NCI-H774 (cell line): ENCODE results near the gene SLC19A3.
"Not testable (repeated sequence)": the region's sequence is repeated elsewhere in the genome, so short reads cannot be mapped to it uniquely, and the experiment has no call there.

Source experiments
- DNase-seq: peaks from one replicate; lab custom pipeline; 2025; lab: John Stamatoyannopoulos, UW

The SLC19A3 gene

DNA sequence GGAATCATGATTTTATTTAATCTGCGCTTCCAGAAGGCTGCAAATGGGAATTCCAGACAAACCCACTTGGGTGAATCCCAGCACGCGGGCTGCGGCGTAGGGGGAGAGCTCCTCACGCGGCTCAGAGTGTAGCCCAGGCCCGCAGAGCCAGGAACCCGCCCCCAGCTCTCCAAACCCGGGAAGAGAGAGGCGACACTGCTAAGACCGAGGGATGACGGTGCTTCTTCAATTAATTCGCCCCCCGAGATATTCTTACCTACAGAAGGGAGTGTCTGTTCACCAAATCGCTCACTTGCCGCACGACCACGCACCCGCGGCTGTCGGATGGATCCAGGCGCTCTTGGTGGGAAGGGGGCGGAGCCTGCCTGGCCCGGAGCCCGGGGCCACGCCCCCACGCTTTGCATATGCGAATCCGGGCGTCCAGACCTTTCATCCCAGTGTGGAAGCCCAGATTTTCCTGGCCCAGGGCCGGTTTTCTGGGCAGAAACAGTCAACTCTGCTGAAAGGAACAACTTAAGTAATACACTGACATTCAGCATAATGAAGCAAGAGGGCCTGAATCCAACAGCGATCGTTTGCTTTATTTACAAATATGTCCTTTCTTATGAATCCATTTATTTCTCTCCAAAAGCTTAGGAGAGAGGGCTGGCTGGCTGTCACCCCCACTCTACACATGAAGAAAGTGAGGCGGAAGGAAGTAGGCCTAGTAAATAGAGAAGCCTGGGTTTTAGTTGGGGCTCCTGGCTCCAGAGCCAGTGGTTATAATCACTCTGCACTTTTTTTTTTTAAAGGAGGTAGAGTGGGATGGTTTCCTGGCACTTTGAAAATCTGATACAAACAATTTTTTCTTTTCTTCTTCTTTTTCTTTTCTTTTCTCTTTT is at the start of gene SLC19A3:
Gene SLC19A3 (minus strand): TSS at position 342 of the 881 bp plus-strand sequence. CDS start 15,710 bp downstream, outside the sequence.
- DNase-seq, result peak; percentile 26

DNA sequence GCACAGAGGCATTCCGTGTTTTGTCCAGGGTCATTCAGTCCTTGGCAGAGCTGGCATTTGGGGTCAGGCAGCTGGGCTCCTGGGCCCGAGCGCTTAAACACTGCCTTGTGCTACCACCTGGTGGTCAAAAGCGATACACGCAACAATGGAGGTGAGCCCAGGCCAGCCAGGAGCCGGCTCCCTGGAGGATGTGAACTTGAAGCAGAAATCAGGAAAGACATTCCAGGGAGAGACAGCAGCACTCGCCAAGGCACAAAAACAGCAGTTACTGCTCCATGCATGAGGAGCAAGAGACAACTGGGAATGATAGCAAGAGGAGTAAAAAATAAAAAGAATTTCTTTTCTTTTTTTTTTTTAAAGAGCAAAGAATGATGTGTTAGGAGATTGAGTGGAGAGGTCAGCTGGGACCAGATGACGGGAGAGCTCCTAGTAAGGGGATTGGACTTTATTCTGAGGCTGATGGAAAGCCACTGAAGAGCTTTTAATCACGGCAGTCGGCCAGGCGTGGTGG is 48.6 kb upstream of the SLC19A3 start:
- peak; percentile 63 for DNase-seq

DNA sequence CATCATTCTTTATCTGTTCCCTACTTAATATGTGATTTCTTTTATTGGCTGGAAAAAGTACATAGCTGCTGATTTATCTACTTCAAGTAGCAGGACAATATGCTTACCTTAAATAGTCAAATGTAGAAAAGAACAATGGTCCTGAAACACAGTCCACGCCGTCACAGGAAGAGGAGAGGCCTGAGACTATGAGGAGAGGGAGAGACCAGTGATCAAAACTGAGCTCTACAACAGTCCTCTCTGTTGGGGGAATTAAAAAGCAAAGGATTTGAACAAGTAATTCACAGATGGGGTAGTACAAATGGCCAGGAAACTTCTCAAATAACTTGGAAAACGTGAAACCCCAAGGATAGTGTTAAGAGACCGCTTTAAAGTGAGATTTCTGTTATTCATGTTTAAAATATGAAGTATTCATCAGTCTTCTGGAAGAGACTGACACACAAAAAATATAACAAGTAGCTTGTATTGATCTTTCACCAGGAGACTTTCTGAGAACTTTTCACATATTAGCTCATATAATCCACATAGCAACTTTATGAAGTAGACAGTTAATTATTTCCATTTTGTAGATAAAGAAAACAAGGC is 48.1 kb upstream of the SLC19A3 start:
- DNase-seq, result no peak

DNA sequence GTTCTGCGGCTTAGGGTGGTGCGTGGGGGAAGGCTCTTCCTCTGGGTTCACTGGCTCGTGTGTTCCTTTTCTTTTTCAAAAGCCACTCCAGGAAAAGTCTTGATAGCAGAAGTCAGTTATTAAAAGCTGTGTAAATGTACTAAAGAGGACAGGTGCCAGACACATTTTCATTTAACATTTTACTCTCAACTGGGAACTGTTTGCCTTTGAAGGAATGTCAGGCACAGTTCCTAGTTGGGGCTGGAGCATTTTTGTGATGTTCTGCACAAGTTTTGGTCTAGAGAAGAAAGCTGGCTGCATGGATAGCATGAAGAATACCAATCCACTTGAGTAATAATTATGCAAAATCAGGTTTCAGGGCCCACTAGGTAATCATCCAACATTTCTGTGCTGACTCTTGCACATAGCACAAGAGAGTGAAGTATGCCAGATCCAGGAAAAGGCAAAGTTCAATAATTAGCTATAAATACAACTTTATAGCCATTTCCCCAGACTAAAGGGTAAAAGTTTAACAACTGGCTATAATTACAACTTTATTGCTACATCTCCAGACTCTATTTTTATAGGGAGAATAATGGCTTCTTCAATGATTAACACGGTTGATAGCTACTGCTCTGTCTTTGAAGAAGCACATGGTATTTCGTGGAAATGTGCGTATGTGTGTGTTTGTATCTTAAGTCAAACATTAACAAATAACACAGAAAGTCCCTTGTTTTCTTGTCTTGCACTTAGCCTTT is 44.1 kb upstream of the SLC19A3 start:
- no peak for DNase-seq

DNA sequence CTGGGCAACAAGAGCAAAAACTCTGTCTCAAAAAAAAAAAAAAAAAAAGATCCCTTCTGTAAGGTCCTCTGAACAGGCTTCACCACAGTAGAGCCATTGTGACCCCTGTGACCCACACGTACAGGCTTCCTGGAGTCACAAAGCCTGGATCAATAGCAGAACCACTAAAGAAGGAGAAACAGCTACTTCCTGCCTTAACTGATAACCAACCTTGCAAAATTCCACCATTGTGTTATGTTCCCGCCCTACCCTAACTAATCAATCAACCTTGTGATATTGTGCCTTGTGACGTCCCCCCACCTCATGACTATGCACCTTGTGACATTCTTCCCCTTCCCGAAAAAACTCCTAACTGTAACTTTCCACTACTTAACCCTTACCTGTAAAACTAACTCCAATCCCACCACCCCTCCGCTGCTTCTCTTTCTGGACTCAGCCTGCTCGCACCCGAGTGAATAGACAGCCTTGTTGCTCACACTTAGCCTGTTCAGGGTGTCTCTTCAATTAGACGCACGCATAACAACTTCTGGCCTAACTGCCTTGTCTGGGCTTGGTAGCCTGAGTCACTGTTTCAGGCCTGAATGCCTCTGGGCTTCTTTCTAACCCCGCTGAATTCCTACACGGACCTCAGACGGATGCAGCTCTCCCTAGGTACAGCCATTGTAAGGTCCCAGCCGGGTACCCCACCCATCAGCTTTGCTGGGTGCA is 41.7 kb upstream of the SLC19A3 start:
- DNase-seq, result no peak

DNA sequence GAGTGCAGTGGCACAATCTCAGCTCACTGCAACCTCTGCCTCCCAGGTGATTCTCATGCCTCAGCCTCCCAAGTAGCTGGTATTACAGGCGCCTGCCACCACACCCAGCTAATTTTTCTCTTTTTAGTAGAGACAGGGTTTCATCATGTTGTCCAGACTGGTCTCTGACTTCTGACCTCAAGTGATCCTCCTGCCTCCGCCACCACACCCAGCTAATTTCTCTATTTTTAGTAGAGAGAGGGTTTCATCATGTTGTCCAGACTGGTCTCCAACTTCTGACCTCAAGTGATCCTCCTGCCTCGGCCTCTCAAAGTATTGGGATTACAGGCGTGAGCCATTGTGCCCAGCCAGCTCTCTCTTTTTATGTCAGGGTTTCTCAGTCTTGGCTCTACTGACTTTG is 38.4 kb upstream of the SLC19A3 start:
- DNase-seq, result not testable (repeated sequence)

DNA sequence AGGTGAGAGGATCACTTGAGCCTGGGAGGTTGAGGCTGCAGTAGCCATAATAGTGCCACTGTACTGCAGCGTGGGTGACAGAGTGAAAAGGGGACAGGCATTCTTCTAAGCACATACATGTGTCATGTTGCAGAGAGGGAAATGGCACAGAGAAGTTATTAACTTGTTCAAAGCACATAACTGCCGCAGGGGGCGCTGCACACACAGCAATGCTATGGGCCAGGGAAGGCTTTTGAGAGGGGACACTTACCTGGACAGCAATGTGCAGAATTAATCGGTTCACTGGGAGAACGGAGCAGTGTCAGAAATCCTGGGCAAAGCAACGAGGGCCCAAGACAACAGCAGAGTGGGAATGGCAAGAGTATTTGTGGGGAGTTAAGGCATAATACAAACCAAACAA is 30.3 kb upstream of the SLC19A3 start:
- no peak for DNase-seq

DNA sequence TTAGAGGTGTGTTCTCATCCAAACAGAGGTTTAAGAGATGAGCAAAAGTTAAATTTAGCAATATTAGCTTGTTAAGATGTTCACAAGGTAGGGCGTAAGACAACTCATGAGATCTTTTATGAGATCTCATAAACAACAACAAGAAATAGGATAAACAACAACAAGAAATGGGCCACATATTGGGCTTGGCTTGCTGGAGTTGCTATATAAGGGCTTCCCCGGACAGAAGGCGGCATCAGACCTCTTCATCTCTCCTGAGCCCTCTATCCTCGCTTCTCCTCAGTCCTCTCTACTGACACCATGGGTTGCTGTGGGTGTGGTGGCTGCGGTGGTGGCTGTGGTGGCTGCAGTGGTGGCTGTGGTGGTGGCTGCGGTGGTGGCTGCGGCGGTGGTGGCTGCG is 27.8 kb upstream of the SLC19A3 start, which contains the start of gene SCYGR8:
Gene SCYGR8 (plus strand): TSS at position 301 of the 400 bp plus-strand sequence. CDS start 0 bp downstream, at position 301.
- no peak for DNase-seq

DNA sequence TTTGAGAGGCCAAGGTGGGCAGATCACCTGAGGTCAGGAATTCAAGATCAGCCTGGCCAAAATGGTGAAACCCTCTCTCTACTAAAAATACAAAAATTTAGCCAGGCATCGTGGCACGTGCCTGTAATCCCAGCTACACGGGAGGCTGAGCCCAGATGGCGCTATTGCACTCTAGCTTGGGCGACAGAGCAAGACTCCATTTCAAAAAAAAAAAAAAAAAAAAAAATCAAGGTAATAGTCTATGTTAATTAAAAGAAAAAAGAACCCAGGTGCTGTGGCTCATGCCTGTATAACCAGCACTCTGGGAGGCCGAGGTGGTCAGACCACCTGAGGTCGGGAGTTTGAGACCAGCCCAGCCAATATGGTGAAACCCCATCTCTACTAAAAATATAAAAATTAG is 22.9 kb upstream of the SLC19A3 start:
- DNase-seq, result not testable (repeated sequence)

DNA sequence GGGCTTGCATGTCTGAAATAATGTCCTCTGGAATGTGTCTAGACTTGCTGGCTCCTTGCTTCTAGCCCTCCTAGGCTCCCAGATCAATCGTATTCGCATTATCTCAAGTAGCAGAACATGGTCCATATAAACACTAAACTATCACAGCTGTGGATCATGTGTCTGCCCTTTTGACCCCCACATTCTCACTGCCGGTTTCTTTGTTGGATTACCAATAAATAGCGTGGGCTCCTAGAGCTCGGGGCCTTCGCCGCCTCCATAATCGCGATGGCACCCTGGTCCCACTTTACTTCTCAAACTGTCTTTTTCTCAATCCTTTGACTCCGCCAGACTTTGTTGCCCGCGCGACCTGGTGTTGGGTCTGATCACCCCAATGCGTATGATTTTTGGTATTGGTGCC is 21.5 kb upstream of the SLC19A3 start:
- DNase-seq, result no peak

DNA sequence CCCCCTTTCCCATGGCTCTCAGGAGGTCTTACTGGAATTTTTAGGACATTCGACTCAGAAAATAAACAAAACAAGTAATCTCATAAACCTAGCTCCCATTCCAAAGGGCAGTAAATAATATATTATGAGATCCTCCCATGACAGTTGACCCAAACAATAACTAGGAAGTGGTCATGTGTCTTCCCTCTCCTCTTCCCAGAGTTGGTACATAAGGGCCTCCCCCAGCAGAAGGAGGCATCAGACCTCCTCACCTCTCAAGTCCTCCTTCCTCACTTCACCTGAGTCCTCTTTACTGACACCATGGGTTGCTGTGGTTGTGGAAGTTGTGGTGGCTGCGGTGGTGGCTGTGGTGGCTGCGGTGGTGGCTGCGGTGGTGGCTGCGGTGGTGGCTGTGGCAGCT is 10.2 kb upstream of the SLC19A3 start, which contains the start of gene SCYGR7:
Gene SCYGR7 (plus strand): TSS at position 301 of the 400 bp plus-strand sequence. CDS start 0 bp downstream, at position 301.
- DNase-seq, result no peak

DNA sequence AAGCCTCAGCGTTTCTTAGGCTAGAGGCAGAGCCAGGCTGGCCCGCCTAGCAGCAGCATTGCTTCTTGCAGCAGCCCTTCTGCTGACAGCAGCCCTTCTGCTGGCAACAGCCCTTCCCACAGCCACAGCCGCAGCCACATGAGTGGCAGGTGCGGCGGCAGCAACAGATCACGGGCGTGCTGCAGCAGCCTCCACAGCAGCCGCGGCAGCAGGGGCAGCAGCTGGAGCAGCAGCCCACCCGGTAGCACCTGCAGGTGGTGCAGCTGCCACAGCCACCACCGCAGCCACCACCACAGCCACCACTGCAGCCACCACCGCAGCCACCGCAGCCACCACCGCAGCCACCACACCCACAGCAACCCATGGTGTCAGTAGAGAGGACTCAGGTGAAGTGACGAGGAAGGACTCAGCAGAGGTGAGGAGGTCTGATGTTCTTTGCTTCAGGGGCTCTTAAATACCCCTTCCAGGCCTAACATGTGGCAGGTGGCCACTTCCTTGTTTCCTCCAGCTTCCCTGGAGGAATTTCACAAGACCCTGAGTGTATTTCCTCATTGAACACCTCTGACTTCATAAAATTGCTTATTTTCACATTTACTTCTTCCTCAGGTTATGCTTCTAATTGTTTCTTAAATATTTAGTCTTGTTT is 6.7 kb upstream of the SLC19A3 start, which contains the start of gene SCYGR6:
Gene SCYGR6 (minus strand): TSS at position 364 of the 646 bp plus-strand sequence. CDS start 0 bp downstream, at position 364.
- no peak for DNase-seq

DNA sequence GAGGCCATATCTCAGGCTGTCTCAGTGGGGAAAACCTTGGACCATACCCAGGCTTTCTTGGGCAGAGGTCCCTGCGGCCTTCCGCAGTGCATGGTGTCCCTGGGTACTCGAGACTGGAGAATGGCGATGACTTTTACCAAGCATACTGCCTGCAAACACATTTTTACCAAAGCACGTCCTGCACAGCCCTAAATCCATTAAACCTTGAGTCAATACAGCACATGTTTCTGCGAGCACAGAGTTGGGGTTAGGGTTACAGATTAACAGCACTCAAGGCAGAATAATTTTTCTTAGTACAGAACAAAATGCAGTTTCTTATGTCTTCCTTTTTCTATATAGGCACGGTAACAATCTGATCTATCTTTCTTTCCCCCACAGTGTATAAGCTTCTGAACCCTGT is 5.0 kb upstream of the SLC19A3 start:
- not testable (repeated sequence) for DNase-seq

DNA sequence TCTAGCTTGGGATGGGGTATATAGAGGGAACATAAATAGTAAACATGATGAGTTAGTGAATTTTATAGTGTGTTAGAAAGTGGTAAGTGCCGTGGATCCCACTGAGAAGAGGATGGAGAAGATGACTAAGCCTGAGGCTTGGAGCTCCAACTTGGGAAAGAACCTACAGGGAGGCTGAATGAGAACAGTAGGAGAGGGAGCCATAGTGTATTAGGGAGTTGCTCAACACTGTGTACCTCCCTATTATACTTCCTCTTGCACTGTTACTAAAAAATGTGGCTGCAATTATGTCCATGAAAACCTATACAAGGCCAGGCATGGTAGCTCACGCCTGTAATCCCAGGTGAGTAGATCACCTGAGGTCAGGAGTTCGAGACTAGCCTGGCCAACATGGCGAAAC is 2.9 kb upstream of the SLC19A3 start:
- DNase-seq, result no peak

DNA sequence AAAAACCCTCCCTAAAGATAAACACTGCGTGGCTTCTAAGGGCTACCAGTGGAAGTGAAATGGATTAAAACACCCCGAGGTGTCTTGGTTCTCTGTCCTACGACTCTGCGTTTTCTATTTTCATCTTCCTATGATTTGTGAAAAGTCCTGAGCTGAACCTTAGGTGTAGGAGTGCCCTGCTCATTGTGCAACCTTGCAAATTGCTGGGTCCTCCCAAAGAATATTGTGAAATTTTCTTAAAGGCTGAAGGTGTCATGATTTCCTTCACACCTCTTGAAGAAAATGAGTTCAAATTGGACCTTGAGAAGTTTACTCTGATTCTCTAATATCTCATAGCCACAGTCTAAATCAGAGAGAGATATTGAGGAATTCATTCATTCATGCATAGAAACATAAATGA is 1.8 kb upstream of the SLC19A3 start:
- no peak for DNase-seq

DNA sequence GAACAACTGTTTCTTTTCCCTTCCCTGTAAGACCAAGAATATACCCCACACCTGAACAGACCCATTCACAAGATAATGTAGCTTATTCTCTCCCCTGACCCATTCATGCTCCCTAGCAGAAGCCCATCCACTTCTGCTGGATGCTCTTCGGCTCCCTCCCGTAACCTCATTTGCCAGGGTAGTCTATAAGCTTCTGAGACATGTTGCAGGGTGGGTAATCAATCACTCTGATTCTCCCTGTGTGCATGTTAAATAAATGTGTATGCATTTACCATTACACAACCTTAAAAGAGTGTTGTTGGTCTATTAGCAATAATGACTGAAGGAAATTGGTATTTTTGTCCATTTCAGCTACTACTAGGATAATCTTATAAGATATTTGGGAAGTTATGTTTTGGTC is 1.3 kb downstream of the SLC19A3 start:
- no peak for DNase-seq

DNA sequence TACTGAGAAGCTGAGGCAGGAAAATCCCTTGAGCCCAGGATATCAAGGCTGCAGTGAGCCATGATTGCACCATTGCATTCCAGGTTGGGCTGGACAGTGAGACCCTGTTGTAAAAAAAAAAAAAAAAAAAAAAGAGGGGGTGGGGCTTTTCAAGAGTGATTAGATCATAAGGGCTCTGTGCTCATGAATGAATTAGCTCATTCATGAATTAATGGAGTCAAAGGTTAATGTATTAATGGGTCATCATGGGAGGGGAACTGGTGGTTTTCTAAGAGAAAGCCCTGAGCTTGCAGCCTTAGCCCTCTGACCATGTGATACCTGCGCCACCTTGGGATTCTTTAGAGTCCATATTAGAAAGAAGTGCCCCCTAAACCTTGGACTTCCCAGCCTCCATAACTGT is 4.5 kb downstream of the SLC19A3 start:
- no peak for DNase-seq

DNA sequence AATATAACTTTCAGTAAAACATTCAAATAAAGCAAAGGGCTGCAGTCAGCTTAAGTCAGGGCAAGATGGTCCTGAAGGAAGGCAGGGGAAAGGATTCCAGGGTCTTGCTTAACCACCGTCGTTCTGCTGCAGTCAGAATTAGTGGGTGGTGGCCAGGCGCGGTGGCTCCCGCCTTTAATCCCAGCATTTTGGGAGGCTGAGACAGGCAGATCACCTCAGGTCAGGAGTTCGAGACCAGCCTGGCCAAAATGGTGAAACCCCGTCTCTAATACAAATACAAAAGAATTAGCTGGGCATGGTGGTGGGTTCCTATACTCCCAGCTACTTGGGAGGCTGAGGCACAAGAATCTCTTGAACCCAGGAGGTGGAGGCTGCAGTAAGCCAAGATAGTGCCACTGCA is 6.8 kb downstream of the SLC19A3 start:
- DNase-seq, result no peak

DNA sequence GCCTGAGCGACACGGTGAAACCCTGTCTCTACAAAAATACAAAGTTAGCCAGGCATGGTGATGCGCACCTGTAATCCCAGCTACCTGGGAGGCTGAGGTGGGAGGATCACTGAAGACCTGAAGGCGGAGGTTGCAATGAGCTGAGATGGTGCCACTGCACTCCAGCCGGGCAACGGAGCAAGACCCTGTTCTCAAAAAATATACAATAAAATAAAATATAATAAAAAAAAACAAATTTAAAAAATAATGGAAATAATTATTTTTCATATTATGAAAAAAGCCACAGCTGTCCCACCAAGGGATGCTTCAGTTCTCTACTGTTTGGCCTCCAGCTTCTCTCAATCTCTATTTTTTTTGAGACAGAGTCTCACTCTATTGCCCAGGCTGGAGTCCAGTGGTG is 10.4 kb downstream of the SLC19A3 start:
- DNase-seq, result no peak

DNA sequence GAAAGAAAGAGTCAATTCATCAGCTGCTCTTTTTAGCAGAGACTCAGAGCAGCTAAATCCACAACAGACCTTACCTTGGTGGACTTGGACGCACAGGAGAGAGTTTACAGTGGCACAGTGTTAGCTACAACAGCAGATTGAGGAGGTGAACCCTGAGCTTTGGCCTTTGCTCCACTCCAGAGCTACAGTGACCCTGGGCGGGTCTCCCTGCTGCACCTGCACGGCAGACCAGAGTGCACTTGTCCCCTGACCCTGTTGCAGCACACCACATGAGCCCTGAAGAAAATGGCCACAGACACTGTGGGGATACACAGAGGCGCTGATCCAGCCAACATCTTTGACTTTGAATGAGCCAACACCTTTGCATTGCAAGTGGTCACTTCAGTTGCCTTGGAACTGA is 11.0 kb downstream of the SLC19A3 start:
- DNase-seq, result no peak

DNA sequence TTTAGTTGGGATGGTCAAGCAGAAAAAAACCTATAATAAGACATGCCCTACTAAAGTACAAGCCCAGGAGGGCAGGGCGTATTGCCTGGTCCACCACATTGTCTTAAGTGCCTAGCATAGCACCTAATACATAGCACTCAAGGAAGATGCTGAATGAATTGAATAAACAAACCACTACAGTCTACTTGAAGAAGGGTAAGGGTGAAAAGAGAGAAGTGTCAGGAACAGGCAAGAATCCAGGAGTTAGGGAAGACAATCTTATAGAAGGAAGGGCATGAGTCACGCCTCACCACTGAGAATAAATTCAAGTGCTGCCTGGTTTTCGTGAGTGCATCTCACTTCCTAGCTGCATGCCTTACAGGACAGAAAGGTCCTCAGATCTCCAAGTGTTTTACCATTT is 13.9 kb downstream of the SLC19A3 start:
- no peak for DNase-seq
